Measurements from ENCODE around the gene DCAF15.

DNA sequence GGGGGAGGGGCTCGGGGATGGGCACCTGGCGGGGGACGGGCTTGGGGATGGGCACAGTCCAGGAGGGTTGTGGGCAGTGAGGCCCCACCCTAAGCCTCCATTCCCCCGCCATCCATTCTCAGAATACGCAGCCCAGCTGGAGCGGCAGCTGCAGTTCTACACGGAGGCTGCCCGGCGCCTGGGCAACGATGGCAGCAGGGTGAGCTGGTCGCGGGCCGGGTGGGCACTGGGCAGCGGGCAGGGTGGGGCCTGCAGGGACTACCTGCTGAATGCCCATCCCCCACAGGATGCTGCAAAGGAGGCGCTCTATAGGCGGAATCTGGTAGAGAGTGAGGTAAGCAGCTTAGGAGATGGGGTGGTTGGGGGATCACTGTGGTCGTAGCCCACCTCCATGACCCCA lies 22.4 kb upstream of the DCAF15 start:
- TF ChIP-seq EZH2phosphoT487 (IDR thresholded peaks at IDR 0.05; ENCODE audit: low read depth) = no peak
- TF ChIP-seq, protein P1, sequence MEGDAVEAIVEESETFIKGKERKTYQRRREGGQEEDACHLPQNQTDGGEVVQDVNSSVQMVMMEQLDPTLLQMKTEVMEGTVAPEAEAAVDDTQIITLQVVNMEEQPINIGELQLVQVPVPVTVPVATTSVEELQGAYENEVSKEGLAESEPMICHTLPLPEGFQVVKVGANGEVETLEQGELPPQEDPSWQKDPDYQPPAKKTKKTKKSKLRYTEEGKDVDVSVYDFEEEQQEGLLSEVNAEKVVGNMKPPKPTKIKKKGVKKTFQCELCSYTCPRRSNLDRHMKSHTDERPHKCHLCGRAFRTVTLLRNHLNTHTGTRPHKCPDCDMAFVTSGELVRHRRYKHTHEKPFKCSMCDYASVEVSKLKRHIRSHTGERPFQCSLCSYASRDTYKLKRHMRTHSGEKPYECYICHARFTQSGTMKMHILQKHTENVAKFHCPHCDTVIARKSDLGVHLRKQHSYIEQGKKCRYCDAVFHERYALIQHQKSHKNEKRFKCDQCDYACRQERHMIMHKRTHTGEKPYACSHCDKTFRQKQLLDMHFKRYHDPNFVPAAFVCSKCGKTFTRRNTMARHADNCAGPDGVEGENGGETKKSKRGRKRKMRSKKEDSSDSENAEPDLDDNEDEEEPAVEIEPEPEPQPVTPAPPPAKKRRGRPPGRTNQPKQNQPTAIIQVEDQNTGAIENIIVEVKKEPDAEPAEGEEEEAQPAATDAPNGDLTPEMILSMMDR (IDR thresholded peaks at IDR 0.05; ENCODE audit: low read depth, low read length) = no peak

All from OCI-LY3 (cell line).